ENCODE data around the gene RASSF8. TPM values are rescaled to one million over a fixed set of nuclear protein-coding genes. Genes with fewer than 3 reads are reported as not detected.
"Not testable (repeated sequence)": the region's sequence is repeated elsewhere in the genome, so short reads cannot be mapped to it uniquely, and the experiment has no call there.

Gene RASSF8
- total and polyA plus RNA-seq, 2 donors from 2014 or later: 12.0 to 52.8 TPM

DNA sequence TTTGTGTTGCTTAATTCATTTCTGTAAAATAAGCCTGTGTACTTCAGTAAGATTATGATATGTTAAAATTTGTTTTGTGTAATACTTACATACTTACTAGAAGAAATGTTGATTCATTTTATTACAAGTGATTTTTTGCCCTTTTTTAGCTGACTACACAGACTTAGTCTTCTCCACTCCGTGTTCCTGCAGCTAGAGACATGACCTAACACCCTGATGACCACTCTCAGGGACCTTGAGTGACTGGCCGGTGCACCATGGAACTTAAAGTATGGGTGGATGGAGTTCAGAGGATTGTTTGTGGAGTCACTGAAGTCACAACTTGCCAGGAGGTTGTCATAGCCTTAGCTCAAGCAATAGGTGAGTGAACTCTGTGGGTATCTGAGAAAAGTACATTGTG, 96.6 kb downstream of the RASSF8 start:
- H3K36me3 ChIP-seq (ENCODE audit: control insufficient read depth in 2 of 3, insufficient read depth in 3 of 3, low read length in 3 of 3): no peaks in the 10 kb centered on the region
- H3K4me1 ChIP-seq (ENCODE audit: control insufficient read depth in 2 of 3, insufficient read depth in 2 of 3, low read depth in 1 of 3, low read length in 3 of 3): no peaks in the 10 kb centered on the region
- no peak overlapping the region for H3K27ac ChIP-seq (ENCODE audit: low read depth in 2 of 2, low read length in 2 of 2)
- no peaks in the 10 kb centered on the region for H3K27me3 ChIP-seq (ENCODE audit: control insufficient read depth, insufficient read depth, low read length)
- TF ChIP-seq CTCF (IDR thresholded peaks at IDR 0.05; ENCODE audit: borderline replicate concordance, extremely low read depth, insufficient read depth): no peak
- H3K9me3 ChIP-seq (ENCODE audit: control insufficient read depth in 2 of 3, insufficient read depth in 1 of 3, low read length in 3 of 3): no peaks in the 10 kb centered on the region
- H3K4me3 ChIP-seq (ENCODE audit: low read length in 3 of 3): no peak overlapping the region
- DNase-seq (no peak), FAIRE-seq (no peak)
- no peak overlapping the region for H3K9ac ChIP-seq (ENCODE audit: low read length in 3 of 3)
- intact Hi-C loops (cut with DNase I): no loop called here

- no peaks in the 10 kb centered on the region for H3K4me1 ChIP-seq (ENCODE audit: control insufficient read depth in 2 of 3, insufficient read depth in 2 of 3, low read depth in 1 of 3, low read length in 3 of 3)
- FAIRE-seq: no peak
- intact Hi-C loops (cut with DNase I): no loop called here
- H3K27me3 ChIP-seq (ENCODE audit: control insufficient read depth, insufficient read depth, low read length): no peaks in the 10 kb centered on the region
- no peak overlapping the region for H3K9ac ChIP-seq (ENCODE audit: low read length in 3 of 3)
- no peak for TF ChIP-seq CTCF (IDR thresholded peaks at IDR 0.05; ENCODE audit: borderline replicate concordance, extremely low read depth, insufficient read depth)
- no peaks in the 10 kb centered on the region for H3K36me3 ChIP-seq (ENCODE audit: control insufficient read depth in 2 of 3, insufficient read depth in 3 of 3, low read length in 3 of 3)
- DNase-seq: no peak
- H3K27ac ChIP-seq (ENCODE audit: low read depth in 2 of 2, low read length in 2 of 2): no peak overlapping the region
- H3K9me3 ChIP-seq (ENCODE audit: control insufficient read depth in 2 of 3, insufficient read depth in 1 of 3, low read length in 3 of 3): no peaks in the 10 kb centered on the region
- no peak overlapping the region for H3K4me3 ChIP-seq (ENCODE audit: low read length in 3 of 3)
These were observed 97.9 kb downstream of the RASSF8 start for GRCh38 chr12:26056335-26056734.

- H3K4me3 ChIP-seq (ENCODE audit: low read length in 3 of 3); H3K27ac ChIP-seq (ENCODE audit: low read depth in 2 of 2, low read length in 2 of 2); H3K9me3 ChIP-seq (ENCODE audit: control insufficient read depth in 2 of 3, insufficient read depth in 1 of 3, low read length in 3 of 3); H3K27me3 ChIP-seq (ENCODE audit: control insufficient read depth, insufficient read depth, low read length); H3K36me3 ChIP-seq (ENCODE audit: control insufficient read depth in 2 of 3, insufficient read depth in 3 of 3, low read length in 3 of 3); FAIRE-seq; intact Hi-C loops (cut with DNase I); H3K4me1 ChIP-seq (ENCODE audit: control insufficient read depth in 2 of 3, insufficient read depth in 2 of 3, low read depth in 1 of 3, low read length in 3 of 3); H3K9ac ChIP-seq (ENCODE audit: low read length in 3 of 3); DNase-seq: not testable (repeated sequence)
These were observed 98.8 kb downstream of the RASSF8 start for GRCh38 chr12:26057271-26057670.

DNA sequence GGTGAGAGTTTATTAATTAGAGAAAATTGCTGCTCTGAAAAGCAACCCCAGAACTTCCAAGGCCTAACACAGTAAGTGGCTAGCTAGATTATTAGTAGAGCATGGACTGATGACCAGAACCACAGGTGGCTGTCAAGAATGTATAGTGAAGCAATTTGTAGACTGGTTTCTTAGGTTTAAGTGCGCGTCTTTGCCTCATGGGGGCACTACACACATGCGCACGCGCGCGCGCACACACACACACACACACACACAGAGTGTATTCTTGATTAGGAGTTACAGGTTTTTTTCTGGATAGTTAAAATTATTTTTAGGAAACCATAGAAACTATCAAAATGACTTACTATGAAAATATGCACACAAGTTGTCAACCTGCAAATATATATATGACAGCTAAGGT, 99.8 kb downstream of the RASSF8 start:
- intact Hi-C loops (cut with DNase I): no loop called here
- no peak overlapping the region for H3K9ac ChIP-seq (ENCODE audit: low read length in 3 of 3)
- no peak for DNase-seq
- H3K9me3 ChIP-seq (ENCODE audit: control insufficient read depth in 2 of 3, insufficient read depth in 1 of 3, low read length in 3 of 3): no peaks in the 10 kb centered on the region
- no peak overlapping the region for H3K27ac ChIP-seq (ENCODE audit: low read depth in 2 of 2, low read length in 2 of 2)
- no peaks in the 10 kb centered on the region for H3K4me1 ChIP-seq (ENCODE audit: control insufficient read depth in 2 of 3, insufficient read depth in 2 of 3, low read depth in 1 of 3, low read length in 3 of 3)
- TF ChIP-seq CTCF (IDR thresholded peaks at IDR 0.05; ENCODE audit: borderline replicate concordance, extremely low read depth, insufficient read depth): no peak
- no peak overlapping the region for H3K4me3 ChIP-seq (ENCODE audit: low read length in 3 of 3)
- no peaks in the 10 kb centered on the region for H3K27me3 ChIP-seq (ENCODE audit: control insufficient read depth, insufficient read depth, low read length)
- FAIRE-seq: no peak
- H3K36me3 ChIP-seq (ENCODE audit: control insufficient read depth in 2 of 3, insufficient read depth in 3 of 3, low read length in 3 of 3): no peaks in the 10 kb centered on the region

Measured in kidney (tissue), 14 donors.